Measurements from ENCODE around the gene RPIA. TPM values are rescaled to one million over a fixed set of nuclear protein-coding genes. Genes with fewer than 3 reads are reported as not detected.

RPIA gene
- total and polyA plus RNA-seq, 4 donors, result 0.88 to 29.4 (median 3.1) TPM

DNA sequence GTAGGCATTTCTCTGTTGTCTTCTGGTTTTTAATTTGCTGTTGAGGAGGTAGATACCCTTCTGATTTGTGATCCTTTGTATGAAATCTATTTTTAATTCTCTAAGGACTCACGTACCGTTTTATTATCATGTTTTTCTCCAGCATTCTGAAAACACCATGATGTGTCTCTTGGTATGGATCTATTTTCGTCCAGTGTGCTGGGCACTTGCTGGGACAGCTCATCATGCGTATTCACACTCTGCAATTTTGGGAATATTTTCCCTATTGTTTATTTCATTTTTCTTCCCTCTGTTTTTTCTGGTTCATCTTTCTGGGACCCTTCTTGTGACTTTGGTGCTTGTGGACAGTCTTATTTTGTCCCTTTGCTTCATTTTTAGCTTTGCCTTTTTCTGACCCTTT lies 21.9 kb downstream of the RPIA start:
- no peaks in the 10 kb centered on the region for H3K9me3 ChIP-seq (ENCODE audit: control insufficient read depth in 4 of 4, low read length in 3 of 4)
- DNase-seq (ENCODE audit: low spot score), result no peak
- H3K9ac ChIP-seq (ENCODE audit: low read depth in 1 of 2, low read length in 2 of 2), result no peak overlapping the region
- no peaks in the 10 kb centered on the region for H3K36me3 ChIP-seq (ENCODE audit: control insufficient read depth in 4 of 4, insufficient read depth in 3 of 4, low read depth in 1 of 4, low read length in 3 of 4)
- TF ChIP-seq EGR1 (IDR thresholded peaks at IDR 0.05; ENCODE audit: low read depth in 2 of 2), result no peak
- TF ChIP-seq, protein P1, sequence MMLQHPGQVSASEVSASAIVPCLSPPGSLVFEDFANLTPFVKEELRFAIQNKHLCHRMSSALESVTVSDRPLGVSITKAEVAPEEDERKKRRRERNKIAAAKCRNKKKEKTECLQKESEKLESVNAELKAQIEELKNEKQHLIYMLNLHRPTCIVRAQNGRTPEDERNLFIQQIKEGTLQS (IDR thresholded peaks at IDR 0.05), result no peak
- TF ChIP-seq, protein P2, sequence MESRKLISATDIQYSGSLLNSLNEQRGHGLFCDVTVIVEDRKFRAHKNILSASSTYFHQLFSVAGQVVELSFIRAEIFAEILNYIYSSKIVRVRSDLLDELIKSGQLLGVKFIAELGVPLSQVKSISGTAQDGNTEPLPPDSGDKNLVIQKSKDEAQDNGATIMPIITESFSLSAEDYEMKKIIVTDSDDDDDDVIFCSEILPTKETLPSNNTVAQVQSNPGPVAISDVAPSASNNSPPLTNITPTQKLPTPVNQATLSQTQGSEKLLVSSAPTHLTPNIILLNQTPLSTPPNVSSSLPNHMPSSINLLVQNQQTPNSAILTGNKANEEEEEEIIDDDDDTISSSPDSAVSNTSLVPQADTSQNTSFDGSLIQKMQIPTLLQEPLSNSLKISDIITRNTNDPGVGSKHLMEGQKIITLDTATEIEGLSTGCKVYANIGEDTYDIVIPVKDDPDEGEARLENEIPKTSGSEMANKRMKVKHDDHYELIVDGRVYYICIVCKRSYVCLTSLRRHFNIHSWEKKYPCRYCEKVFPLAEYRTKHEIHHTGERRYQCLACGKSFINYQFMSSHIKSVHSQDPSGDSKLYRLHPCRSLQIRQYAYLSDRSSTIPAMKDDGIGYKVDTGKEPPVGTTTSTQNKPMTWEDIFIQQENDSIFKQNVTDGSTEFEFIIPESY (IDR thresholded peaks at IDR 0.05), result no peak
- TF ChIP-seq, protein P3, sequence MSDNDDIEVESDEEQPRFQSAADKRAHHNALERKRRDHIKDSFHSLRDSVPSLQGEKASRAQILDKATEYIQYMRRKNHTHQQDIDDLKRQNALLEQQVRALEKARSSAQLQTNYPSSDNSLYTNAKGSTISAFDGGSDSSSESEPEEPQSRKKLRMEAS (IDR thresholded peaks at IDR 0.05), result no peak
- TF ChIP-seq JUND (IDR thresholded peaks at IDR 0.05), result no peak
- WGBS, result 98% methylated on average over 4 of the region's 4 CpGs
- no peak overlapping the region for H3K4me3 ChIP-seq (ENCODE audit: low read depth in 1 of 3, low read length in 3 of 3)
- no peaks in the 10 kb centered on the region for H3K27me3 ChIP-seq (ENCODE audit: control insufficient read depth in 4 of 4, insufficient read depth in 4 of 4, low read length in 3 of 4)
- H3K27ac ChIP-seq (ENCODE audit: low read depth in 1 of 2, low read length in 2 of 2), result no peak overlapping the region
- no peaks in the 10 kb centered on the region for H3K4me1 ChIP-seq (ENCODE audit: control insufficient read depth in 4 of 4, insufficient read depth in 4 of 4, low read length in 3 of 4)

DNA sequence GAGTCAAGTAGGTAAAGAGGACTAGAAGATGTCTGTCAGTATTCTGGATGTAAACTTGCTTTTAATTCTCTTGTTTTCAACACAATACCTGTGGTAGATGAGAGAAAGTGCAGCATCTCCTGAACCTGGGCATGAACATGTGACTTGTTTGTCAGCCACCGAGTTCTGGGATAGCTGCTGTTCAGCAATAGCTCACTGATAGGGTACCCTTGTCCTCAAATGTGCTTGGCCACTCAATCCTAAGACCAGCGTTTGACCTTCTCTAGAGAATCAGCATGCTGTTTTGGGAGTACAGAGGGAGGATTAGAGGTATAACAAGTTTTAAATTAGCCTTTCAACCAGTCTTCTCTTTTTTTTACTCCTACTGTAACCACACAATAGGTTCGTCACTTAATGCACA lies 23.2 kb downstream of the RPIA start:
- Histone ChIP-seq H3K4me1 (ENCODE audit: control insufficient read depth in 4 of 4, insufficient read depth in 4 of 4, low read length in 3 of 4) (no peaks in the 10 kb centered on the region), H3K9ac (ENCODE audit: low read depth in 1 of 2, low read length in 2 of 2) (no peak overlapping the region), H3K4me3 (ENCODE audit: low read depth in 1 of 3, low read length in 3 of 3) (no peak overlapping the region), H3K27me3 (ENCODE audit: control insufficient read depth in 4 of 4, insufficient read depth in 4 of 4, low read length in 3 of 4) (no peaks in the 10 kb centered on the region), H3K27ac (ENCODE audit: low read depth in 1 of 2, low read length in 2 of 2) (no peak overlapping the region), H3K36me3 (ENCODE audit: control insufficient read depth in 4 of 4, insufficient read depth in 3 of 4, low read depth in 1 of 4, low read length in 3 of 4) (no peaks in the 10 kb centered on the region), H3K9me3 (ENCODE audit: control insufficient read depth in 4 of 4, low read length in 3 of 4) (no peaks in the 10 kb centered on the region)
- no peak for DNase-seq (ENCODE audit: low spot score)
- 96% methylated on average over 3 of the region's 3 CpGs for WGBS
- TF ChIP-seq RXRA (IDR thresholded peaks at IDR 0.05) (no peak), JUND (IDR thresholded peaks at IDR 0.05) (no peak), FOXA1 (IDR thresholded peaks at IDR 0.05) (no peak), GABPA (IDR thresholded peaks at IDR 0.05 in 1 of 2, conservative IDR thresholded peaks at IDR 0.05 in 1 of 2) (no peak), NR2F2 (IDR thresholded peaks at IDR 0.05) (no peak), SP1 (IDR thresholded peaks at IDR 0.05) (no peak), TAF1 (conservative IDR thresholded peaks at IDR 0.05) (no peak)
- TF ChIP-seq, protein P2 (IDR thresholded peaks at IDR 0.05), result no peak
- TF ChIP-seq, protein P4, sequence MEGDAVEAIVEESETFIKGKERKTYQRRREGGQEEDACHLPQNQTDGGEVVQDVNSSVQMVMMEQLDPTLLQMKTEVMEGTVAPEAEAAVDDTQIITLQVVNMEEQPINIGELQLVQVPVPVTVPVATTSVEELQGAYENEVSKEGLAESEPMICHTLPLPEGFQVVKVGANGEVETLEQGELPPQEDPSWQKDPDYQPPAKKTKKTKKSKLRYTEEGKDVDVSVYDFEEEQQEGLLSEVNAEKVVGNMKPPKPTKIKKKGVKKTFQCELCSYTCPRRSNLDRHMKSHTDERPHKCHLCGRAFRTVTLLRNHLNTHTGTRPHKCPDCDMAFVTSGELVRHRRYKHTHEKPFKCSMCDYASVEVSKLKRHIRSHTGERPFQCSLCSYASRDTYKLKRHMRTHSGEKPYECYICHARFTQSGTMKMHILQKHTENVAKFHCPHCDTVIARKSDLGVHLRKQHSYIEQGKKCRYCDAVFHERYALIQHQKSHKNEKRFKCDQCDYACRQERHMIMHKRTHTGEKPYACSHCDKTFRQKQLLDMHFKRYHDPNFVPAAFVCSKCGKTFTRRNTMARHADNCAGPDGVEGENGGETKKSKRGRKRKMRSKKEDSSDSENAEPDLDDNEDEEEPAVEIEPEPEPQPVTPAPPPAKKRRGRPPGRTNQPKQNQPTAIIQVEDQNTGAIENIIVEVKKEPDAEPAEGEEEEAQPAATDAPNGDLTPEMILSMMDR (IDR thresholded peaks at IDR 0.05; ENCODE audit: low read depth, low read length, missing input control), result no peak

DNA sequence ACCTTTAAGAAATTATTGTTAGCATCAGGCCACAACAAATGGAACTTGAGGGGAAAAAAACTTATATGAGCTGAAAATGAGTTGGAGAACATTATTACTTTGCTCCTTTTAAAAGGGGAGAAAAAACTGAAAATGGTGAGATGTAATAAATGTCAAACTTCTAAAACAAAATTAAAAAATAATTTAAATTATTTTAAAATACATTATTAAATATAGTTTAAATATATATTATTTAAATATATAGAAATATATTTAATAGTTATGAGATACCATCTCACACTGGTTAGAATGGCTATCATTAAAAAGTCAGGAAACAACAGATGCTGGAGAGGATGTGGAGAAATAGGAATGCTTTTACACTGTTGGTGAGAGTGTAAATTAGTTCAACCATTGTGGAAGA lies 28.9 kb downstream of the RPIA start:
- Histone ChIP-seq H3K9ac (ENCODE audit: low read depth in 1 of 2, low read length in 2 of 2) (no peak overlapping the region), H3K27ac (ENCODE audit: low read depth in 1 of 2, low read length in 2 of 2) (no peak overlapping the region), H3K4me1 (ENCODE audit: control insufficient read depth in 4 of 4, insufficient read depth in 4 of 4, low read length in 3 of 4) (no peaks in the 10 kb centered on the region), H3K4me3 (ENCODE audit: low read depth in 1 of 3, low read length in 3 of 3) (no peak overlapping the region), H3K27me3 (ENCODE audit: control insufficient read depth in 4 of 4, insufficient read depth in 4 of 4, low read length in 3 of 4) (no peaks in the 10 kb centered on the region), H3K9me3 (ENCODE audit: control insufficient read depth in 4 of 4, low read length in 3 of 4) (no peaks in the 10 kb centered on the region), H3K36me3 (ENCODE audit: control insufficient read depth in 4 of 4, insufficient read depth in 3 of 4, low read depth in 1 of 4, low read length in 3 of 4) (no peaks in the 10 kb centered on the region)
- no peak for DNase-seq (ENCODE audit: low spot score)
- TF ChIP-seq SP1 (IDR thresholded peaks at IDR 0.05), result no peak
- TF ChIP-seq FOXA1 (IDR thresholded peaks at IDR 0.05), result no peak
- TF ChIP-seq RAD21 (IDR thresholded peaks at IDR 0.05), result no peak
- TF ChIP-seq, protein P1 (IDR thresholded peaks at IDR 0.05), result no peak

Measured in liver (tissue), 9 donors.